HL-60 (cell line): ENCODE data around the gene NDUFB2.
"Not testable (repeated sequence)": the region's sequence is repeated elsewhere in the genome, so short reads cannot be mapped to it uniquely, and the experiment has no call there.

ENCODE experiments used
- GABPA ChIP-seq: IDR thresholded peaks from 2 replicates; pipeline ENCODE4 v1.6.1; 2012; ENCODE audit warnings: low read depth
- POLR2AphosphoS5 ChIP-seq: IDR thresholded peaks from 2 replicates; pipeline ENCODE4 v1.6.1; 2012; ENCODE audit warnings: low read depth
- SPI1 ChIP-seq: IDR thresholded peaks from 2 replicates; pipeline ENCODE4 v1.6.1; 2012; ENCODE audit warnings: low read depth, mild to moderate bottlenecking, borderline replicate concordance
- TF ChIP-seq, protein P1 (sequence below): IDR thresholded peaks from one replicate; pipeline ENCODE4 v1.5.1; 2011; ENCODE audit warnings: low read length, control low read depth, inconsistent platforms; ENCODE audit not compliant: insufficient read depth

DNA sequence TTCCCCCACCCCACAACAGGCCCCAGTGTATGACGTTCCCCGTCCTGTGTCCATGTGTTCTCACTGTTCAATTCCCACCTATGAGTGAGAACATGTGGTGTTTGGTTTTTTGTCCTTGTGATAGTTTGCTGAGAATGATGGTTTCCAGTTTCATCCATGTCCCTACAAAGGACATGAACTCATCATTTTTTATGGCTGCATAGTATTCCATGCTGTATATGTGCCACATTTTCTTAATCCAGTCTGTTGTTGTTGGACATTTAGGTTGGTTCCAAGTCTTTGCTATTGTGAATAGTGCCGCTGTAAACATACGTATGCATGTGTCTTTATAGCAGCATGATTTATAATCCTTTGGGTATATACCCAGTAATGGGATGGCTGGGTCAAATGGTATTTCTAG, 12.3 kb downstream of the NDUFB2 start:
- TF ChIP-seq POLR2AphosphoS5, SPI1, GABPA: not testable (repeated sequence)
- TF ChIP-seq, protein P1, sequence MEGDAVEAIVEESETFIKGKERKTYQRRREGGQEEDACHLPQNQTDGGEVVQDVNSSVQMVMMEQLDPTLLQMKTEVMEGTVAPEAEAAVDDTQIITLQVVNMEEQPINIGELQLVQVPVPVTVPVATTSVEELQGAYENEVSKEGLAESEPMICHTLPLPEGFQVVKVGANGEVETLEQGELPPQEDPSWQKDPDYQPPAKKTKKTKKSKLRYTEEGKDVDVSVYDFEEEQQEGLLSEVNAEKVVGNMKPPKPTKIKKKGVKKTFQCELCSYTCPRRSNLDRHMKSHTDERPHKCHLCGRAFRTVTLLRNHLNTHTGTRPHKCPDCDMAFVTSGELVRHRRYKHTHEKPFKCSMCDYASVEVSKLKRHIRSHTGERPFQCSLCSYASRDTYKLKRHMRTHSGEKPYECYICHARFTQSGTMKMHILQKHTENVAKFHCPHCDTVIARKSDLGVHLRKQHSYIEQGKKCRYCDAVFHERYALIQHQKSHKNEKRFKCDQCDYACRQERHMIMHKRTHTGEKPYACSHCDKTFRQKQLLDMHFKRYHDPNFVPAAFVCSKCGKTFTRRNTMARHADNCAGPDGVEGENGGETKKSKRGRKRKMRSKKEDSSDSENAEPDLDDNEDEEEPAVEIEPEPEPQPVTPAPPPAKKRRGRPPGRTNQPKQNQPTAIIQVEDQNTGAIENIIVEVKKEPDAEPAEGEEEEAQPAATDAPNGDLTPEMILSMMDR = not testable (repeated sequence)
